Activated CD4-positive, alpha-beta T cell treated with anti-CD3 and anti-CD28 coated beads, Interleukin-2, amount 50 U/mL, for 24 hours (primary cell): ENCODE data around the gene FGF14.

Source experiments
- DNase-seq, 2 donors: peaks; one replicate each; pipeline ENCODE4 v3.0.0-alpha.2; 2020; ENCODE audit warnings: low read depth in 1 of 2, low spot score in 1 of 2

Gene FGF14

DNA sequence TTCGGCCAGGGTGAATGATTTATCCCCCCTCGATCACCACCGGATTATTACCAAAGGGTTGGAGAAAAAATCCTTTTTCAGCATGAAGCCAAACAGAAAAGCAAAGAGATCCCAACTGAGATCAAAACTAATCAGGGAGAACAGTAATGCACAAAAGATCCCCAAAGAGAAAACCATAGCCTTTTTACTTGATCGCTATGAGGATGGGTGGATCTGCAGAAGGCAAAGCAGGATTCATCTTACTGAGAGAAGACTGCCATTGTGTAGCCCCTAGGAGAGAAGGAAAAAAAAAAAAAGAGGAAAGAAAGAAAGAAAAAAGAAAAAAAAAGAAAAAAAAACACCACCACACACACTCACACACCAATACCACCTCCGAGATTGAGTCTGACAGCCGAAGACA lies at the start of gene FGF14:
Gene FGF14, minus strand, starts transcription at position 283 of the 400 bp plus-strand sequence.
- DNase-seq, result no peak

DNA sequence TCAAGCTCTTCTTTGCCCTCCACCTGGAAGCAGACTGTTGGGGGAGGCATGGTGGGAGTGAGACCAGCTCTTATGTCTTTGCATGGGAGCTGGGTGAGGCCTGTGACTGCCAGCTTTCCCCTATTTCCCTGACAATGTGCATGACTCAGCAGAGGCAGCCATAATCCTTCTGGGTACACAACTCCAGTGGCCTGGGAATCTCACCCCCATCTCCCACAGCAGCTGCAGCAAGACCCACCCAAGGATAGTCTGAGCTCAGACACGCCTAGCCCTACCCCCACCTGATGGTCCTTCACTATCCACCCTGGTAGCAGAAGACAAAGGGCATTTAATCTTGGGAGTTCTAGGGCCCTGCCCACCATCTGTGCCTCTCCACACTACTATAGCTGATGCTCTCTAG lies 41.4 kb upstream of the FGF14 start:
- no peak for DNase-seq

DNA sequence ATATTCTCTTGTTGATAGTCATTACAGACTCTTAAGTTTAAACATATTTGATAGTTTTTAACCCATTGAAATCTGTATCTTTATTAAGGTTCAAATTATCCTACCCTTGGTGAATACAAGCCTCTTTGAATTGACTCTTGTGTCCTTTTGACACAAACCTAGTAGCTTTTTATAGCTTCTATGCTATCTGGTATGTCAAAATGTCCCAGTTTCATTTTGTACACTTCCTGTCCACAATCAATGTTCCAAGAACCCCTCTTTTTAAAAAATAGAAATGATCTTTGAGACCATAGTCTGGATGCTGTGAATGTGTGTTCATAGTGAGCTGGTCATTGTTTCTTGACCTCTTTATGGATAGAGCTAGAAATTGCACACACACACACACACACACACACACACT lies 39.2 kb upstream of the FGF14 start:
- no peak for DNase-seq

DNA sequence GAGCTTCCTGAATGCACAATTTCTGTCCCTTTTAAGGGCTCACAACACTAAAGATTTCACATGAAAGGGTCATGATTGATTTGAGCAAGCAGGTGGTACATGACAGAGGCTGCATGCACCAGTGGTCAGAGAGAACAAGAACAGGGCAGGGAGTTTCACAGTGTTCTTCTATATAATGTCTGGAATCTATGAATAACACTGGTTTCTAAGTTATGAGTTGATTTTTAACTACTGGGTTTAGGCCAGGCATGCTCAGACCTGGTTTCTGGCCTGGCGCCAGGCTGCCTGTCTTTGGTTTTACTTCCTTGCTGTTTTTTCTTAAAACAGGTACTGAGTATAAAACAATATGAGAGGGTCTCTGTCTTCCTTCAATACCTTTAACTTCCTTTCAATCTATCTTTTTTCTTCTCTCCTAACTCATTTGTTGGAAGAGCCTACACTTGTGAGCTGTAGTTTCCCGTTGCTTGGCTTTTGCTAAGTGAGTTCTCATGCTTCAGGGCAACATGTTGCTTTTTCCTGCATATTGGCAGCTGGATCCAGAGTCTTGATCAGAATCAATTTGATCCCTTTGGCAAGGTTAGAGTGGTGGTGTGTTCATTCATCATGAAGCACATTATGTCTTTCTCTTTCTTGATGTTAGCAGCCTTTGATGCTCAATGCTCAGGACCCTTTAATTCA lies 38.5 kb upstream of the FGF14 start:
- DNase-seq, result no peak

DNA sequence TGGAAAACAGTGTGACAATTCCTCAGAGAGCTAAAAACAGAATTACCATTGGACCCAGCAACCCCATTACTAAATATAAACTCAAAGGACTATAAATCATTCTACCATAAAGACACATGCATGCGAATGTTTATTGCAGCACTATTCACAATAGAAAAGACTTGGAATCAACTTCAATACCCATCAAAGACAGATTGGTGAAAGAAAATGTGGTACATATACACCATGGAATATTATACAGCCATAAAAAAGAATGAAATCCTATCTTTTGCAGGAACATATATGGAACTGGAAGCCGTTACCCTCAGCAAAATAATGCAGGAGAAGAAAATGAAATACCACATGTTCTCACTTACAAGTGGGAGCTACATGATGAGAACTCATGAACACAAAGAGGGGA lies 20.8 kb upstream of the FGF14 start:
- no peak for DNase-seq

DNA sequence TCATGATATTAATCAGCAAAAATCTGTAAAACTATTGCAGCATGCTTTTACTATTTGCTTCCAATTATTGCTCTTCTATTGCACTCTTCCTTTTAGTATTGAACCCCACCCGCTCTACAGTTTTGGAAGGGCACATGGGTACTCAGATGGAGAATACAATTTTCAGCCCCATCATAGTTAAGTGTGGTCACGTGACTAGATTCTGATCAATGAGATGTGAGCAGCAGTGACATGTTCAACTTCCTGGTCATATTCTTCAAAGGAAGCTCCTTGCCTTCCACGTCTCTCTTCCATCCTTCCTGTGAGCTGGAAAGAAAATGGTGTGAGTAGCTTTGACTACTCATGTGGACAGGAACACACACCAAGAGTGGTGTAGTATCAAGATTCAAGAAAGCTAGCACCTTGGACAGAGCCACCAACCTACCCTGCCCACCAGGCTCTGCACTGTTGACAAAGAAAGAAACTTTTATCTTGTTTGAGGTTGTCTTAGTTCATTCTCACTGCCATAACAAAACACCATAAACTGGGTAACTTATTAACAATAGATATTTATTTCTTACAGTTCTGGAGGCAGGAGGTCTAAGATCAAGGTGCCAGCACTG lies 3.8 kb upstream of the FGF14 start:
- no peak for DNase-seq

DNA sequence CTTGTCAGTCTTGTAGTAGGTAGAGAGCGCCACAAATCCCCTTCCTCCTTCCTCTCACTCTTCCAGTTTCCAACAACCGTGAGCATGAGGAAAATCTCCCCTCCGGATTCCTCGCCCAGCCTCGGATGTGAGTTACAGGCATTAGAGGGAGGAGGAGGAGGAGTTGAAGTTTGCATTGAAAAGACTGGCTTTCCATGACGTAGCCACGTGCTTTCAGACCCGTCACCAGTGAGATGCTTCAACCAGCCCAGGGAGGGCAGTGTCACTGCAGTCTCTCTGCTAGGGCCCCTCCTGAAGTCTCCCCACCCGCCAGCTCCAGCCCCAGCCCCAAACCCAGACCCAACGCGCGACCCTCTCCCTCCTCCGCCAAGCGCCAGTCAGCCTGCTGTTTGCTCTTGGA lies 442 bp upstream of the FGF14 start:
- DNase-seq, result peak in 1 of 2 donors; percentile 36

DNA sequence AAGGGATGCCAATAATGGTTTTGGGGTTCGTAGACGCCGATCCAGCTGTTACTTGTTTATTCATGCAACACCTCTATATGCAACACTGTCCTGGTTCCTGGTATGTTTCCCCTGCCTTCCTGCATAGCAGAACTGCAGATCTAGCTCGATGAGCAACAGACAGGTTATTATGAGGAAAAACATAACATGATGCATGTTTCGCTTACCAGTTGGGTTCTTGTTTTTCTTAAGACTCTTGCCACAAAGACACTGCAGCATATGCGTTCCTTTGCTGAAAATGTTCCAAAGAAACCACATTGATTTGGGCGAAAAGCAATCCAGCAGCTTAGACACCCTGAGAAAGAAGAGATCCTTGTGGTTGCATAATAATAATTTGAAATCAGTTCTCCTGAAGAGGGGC lies 583 bp downstream of the FGF14 start:
- DNase-seq, result no peak

DNA sequence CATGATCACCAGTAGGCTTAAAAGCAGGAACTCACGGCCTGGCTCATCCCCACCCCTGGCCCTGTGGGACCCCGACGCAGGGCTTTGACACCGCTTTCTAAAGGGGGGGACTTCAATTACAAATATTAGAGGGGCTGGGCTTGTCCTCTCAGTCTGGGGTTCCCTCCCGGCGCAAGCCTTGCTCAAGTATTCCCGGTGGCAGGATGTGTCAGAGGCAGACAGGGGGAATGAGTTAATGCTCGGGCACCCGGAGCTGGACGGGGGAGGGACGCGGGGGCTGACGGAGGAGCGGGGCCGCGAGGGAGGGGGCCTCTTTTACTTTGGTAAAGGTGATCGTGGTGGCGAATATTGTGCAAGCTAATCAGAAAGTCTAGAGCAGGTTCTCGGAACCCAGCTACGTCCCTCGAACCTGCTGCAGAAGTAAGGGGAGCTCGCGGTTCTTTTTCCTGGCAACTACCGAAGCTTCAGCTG lies 1.1 kb downstream of the FGF14 start:
- DNase-seq, result no peak

DNA sequence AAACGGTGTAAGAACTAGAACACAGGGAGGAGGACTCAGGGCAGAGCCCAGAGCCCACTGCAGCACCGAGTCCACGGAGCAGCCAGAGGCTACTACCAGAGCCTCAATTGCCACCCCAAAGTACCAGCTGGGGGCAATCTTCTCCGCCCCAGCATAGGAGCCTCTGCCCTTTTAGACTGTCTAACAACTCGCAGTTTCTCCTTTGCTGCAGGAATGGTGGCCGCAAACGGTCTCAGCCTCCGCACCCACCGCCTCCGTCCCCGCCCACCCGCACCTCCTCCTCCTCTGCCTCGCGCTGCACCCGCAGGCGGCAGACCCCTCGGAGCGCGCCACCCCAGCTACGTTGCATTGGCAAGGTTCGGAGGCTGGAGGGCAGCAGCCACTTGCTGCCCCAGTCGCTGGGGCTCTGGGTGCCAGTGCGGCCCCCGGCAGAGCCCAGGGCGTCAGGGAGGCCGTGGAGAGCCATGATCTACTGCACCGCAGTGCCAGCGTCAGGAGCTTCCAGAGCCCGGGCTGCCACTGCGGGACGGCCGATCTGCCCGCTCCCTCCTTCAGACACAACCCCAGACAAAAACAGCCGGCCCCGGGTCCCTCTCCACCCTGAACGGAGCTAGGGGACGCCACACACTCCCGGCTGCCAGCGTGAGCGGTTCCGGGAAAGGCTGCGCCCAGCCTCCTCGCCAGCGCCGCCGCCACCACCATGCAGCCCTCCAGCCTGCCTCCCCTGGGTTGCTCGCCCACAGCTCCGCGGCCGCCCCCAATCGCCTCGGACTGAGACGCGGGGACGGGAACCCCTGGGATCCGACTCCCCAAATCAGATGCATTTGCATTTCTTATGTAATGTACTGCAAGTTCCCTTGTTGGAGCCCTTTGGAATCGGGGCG lies 1.8 kb downstream of the FGF14 start:
- DNase-seq, result no peak

DNA sequence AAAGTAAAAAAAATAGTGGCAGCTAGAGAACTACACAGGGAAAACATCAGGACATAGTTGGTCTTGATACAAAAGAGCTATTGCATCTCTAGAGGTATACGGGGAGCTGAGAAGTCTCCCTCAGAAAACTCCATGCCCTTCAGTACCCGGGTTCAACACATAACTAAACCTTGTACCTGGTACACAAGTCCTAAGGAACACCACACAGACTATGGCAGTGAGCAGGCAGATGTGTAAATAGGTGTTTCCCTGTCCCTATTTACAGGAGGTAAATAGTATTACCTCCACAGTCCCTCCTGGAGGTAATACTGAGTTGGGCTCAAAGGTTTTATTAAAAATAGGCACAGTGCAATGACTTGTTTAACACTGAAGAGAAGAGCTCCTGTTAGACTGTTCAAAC lies 5.9 kb downstream of the FGF14 start:
- DNase-seq, result no peak

DNA sequence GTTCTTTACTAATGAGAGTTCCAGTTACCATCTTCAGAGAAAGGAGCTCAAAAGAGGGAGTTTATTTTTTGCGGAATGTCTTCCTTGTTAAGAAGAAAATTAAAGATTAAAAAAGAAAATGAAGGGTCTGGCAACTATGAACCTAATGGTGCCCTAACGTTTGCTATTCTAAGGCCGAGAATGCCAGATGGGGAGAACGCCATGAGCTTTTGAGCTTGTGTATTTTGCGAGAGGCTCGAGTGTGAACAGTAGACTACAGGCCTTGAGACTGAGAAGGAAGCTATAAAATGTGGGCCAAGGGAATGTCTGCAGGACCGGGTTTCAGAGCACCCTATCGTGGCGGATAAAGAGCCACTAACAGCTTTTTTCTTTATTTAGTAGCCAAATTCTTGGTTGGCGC lies 6.7 kb downstream of the FGF14 start:
- DNase-seq, result no peak

DNA sequence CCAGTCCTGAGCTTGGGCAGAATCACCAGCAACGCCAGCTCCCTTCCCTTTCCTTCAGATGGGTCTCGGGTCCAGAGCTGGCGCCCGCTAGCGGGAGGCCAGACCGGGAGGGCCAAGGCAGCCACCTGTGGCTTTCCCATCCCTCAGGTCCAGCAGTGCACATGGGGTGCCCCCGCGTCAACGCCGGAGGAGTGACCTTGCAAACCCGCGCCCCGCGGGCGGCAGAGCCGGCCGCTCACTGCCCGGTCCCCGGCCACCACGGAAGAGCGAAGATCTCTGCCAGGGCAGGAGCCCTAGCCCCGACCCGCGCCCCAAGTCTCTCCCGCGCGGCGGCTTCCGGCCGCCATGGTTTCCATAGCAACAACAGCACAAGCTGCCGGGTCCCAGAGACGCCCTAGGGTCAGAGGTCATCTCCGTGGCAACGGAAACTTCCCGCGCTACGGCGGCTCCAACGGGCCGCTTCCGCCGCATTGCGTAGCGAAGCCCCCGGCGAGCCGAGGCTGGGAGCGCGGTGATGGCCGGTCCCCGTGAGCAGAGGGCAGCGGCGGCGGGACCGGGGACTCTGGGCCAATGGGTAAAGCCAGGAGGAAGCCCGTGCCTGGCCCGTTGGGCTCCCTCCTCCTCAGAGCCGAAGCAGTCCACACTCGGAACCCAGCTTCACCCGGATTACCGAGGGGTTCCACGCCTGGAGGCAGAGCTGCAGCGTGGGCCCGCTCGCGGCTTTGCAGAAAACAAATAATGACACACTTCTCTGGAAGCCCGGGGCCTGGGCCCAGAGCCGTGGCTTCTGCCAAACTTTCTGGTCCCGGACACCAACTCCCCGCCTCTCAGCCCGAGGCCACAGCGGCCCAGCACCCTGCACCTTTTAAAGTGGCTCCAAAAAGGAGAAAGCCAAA lies 7.4 kb downstream of the FGF14 start:
- DNase-seq, result peak; percentile 91 to 92

DNA sequence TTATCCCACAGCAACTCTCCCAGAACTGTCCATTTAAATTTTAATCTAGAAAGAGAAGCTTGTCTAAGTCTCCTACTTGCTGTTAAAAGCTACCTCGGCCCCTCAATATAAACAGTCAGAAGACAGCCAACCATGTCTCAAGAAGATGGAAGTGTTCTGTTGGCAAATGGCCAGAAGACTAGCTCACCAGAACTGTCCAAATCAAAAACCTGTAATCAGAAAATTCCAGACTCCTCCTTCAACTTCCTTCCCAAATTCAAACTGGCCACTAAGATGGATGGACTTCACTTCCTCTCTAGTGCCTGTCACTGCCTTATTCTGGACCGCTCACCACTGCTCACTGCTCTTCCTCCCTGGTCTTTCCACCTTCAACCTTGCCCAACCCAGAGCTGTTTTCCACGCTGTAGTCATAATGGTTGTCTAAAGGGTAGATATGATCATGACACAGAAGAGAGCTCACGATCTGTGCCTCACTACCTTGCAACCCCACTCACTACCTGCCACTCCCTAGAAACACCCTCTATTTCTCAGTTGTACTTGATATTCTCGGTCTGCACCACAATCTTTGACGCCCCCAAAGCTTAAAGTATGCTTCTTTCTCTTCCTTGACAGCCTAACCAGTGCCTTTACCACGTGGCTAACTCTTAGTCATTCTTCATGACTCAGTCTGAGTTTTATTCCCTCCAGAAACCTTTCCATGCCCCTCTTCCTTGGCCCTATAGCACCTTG lies 9.2 kb downstream of the FGF14 start:
- peak in 1 of 2 donors; percentile 36 for DNase-seq

DNA sequence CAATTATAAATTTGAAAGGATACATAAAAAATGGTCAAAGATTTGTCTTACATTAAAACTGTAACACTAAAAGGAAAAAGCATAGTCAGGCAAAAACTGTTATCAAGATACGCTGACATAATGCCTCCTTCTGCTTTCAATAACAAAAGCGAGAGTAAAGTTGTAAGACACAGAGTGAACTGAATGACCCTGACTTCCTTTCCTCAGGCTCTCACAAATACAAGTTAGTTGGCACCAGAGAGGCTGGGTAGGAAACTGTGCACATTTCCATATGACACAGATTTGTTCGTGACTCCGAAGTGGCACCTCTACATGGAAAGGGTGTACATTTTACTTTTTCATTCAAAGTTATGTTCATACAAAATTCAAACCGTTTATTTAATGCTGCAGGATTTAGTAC lies 15.4 kb downstream of the FGF14 start:
- DNase-seq, result no peak

DNA sequence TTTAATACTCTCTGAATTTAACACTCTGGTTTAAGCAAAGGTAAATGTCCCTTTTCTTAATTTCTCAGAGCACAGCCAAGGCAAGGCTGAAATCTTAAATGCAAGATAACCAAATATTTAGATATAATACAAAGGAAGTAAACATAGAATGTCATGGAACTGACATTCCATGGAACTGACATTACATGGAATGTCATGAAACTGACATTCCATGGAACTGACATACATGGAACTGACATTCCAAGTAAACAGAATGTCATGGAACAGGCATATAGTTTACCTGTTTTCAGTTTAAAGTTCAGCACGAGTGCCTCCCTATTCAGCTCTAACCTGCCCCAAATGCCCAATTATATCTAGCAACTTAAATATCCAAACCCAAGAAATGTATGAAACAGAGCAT lies 21.8 kb downstream of the FGF14 start:
- no peak for DNase-seq

DNA sequence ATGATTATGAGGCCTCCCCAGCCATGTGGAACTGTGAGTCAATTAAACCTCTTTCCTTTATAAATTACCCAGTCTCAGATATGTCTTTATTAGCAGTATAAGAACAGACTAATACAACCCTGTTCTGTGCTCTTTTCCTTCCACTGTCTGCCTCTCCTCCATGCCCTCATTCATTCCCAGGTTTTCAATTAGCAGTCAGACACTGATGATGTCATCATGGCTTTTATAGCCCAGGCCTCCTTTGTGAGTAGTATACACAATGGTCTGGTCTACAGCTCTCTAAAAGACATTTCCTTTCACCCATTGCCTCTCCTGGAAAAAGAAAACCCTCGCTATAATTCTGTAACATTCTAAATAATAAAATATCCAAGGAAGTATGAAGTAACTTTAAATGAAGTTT lies 25.5 kb downstream of the FGF14 start:
- no peak for DNase-seq

DNA sequence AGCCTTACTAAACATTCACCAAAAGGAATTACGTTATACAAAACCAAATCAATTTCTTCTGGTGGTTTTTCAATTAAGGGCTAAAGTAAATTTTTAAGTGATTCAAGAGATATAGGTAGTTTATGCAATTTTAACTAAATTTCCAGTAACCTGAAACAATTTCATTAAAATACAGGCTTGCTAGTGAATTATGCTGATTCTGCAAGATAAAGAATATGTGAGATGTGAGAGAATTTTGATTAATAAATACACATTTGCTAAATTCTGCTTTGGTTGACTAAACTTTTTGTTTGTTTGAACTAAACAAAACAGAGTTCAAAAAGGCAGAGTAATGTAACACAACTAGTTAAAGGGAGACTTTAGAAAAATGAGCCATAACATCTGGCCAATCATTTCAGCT lies 27.1 kb downstream of the FGF14 start:
- DNase-seq, result no peak

DNA sequence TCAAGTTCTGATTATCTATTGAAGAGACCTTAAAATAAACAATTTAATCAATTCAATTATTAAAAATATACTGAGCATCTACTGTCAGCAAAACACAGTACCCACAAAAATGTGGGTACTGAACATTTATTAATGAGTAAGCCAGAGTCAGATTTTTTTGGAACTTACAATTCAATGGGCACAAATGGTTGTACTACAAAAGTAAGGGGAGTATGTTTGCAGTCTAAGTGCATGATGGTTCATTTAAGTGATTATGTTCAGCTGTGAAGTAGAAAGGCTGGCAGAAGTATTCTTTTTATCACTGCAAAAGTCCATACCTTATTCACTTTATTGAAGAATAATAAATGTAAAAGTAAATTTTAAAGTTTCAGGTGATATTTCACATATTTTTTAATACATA lies 27.6 kb downstream of the FGF14 start:
- DNase-seq, result no peak

DNA sequence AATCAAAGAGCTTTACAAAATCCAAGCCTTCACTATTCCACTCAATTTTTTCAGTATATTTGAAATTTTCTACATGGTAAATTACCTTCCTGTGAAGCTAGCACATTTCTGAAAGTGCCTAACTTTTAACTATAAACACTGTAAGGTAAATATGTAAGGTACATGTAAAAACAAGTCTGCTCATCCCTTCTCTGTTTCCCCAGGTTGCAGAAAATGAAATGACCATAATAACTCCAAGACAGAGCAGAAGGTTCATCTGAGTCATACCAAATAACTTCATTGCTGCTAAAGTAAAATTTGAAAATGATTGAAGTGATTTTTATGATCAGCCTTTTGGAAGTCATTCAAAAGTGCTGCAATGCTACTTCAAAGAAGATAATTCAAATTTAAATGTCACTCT lies 28.6 kb downstream of the FGF14 start:
- DNase-seq, result no peak
